ENCODE data around the gene CACNA1G.

The CACNA1G gene

GRCh38 chr17:50533185-50533584 is 27.3 kb upstream of the CACNA1G start:
- in situ Hi-C loops (cut with MboI; ENCODE audit: low sequenced_read_pairs), result no loop called here

- in situ Hi-C loops (cut with MboI; ENCODE audit: low sequenced_read_pairs), result no loop called here
These were observed 26.8 kb upstream of the CACNA1G start for GRCh38 chr17:50533720-50534148.

DNA sequence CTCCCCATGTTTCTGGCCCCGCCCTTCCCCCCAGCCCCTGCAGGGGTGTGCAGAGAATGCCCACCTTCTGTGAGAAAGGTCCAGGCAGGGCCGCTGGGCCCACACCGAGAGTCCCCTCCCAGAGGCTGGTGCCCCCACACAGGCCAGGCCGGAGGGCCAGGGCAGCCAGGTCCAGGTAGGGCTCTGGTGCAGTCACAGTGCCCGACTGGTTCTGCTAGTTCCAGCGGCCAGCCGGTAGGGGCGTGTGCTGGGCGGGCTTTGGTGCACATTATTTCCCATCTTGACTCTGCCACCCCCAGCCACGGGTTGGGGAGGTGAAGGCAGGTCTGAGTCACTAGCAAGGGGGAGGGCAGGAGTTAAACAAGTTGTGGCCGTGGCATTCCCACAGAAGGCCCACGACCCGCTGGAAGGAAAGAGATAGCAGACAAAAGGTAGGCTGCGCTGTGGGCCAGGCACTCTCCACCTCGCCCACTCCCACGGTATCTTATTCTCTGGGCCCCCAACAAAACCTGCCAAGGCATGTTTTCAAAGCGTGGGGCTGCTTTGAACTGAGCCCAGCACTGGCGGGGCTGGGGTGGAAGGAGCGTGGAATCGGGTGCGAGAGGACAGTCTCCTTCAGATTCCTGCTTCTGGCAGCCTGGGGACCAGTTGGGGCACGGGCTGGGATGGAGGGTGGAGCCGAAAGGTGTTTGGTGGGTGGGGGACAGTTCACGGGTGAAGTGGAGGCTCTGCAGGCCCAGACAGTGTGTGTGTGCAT is 26.1 kb upstream of the CACNA1G start:
- in situ Hi-C loops (cut with MboI; ENCODE audit: low sequenced_read_pairs), result no loop called here

DNA sequence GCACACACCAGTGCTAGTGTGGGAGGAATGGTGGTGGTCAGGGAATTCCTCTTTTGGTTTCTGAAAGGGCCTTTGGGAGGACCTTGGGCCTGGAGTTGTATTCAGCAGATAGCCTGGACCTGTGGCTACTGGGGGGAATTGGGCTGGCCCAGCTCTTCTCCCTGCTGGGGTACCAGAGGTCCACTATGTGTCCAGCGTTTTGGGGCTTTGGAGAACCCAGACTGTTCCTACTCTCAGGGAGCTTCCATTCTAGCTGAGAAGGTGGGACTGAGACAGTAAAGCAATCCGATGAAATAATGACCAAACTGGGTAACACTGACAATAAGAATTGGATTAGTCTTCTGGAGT is 25.6 kb upstream of the CACNA1G start:
- in situ Hi-C loops (cut with MboI; ENCODE audit: low sequenced_read_pairs), result no loop called here

DNA sequence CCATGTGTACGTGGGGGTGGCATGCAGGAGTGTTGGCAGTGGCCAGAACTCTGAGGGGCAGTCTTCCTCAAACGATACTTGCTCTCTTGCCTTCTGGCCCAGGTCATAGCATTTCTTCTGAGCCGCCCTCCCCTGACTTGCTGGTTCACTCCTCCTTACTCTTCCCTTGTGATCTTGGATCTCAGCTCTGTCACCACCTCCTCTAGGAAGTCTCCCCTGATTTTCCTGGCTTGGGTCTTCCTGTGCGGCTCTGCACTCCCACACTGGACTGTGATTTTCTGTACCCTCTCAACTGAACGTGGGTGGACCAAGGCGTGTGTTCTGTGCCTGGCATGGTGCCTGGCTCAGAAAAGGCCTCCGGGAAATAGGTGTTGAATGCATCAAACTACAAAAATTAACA is 25.1 kb upstream of the CACNA1G start:
- in situ Hi-C loops (cut with MboI; ENCODE audit: low sequenced_read_pairs), result no loop called here

DNA sequence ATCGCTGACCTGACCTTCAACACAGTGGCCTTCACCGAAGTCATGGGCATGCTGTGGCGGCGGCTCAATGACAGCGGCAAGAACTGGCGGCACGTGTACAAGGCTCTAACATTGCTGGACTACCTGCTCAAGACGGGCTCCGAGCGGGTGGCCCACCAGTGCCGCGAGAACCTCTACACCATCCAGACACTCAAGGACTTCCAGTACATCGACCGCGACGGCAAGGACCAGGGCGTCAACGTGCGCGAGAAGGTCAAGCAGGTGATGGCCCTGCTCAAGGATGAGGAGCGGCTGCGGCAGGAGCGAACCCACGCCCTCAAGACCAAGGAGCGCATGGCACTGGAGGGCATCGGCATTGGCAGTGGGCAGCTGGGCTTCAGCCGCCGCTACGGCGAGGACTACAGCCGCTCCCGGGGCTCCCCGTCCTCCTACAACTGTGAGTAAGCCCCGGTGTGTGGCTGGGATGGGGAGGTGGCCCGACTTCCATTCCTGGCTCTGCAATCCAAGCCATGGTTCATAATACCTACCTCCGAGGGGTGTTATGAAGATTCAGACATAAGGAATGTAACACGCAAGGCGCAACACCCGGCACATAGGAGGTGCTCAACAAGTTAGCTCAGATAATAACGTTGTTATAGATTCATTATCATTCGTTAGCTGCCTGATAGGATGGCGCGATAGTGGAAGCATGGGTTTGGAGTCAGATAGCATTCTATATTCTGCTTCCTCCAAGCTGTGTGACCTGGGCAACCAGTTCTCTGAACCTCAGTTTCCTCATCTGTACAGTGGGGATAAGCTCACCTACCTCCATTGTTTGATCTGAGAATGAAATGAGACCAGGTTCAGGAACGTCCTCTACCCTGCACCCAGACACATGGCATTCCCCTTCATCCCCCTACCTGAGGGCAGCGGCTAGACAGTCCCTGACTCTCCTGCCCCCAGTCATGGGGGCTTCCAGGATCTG is 23.6 kb upstream of the CACNA1G start:
- in situ Hi-C loops (cut with MboI; ENCODE audit: low sequenced_read_pairs), result no loop called here

- in situ Hi-C loops (cut with MboI; ENCODE audit: low sequenced_read_pairs), result no loop called here
These were observed 22.6 kb upstream of the CACNA1G start for GRCh38 chr17:50537721-50538548.

- in situ Hi-C loops (cut with MboI; ENCODE audit: low sequenced_read_pairs), result no loop called here
These were observed 21.7 kb upstream of the CACNA1G start for GRCh38 chr17:50538549-50539410.

GRCh38 chr17:50539762-50540559 is 20.6 kb upstream of the CACNA1G start:
- in situ Hi-C loops (cut with MboI; ENCODE audit: low sequenced_read_pairs), result no loop called here

- in situ Hi-C loops (cut with MboI; ENCODE audit: low sequenced_read_pairs), result no loop called here
These were observed 19.7 kb upstream of the CACNA1G start for GRCh38 chr17:50540560-50541401.

DNA sequence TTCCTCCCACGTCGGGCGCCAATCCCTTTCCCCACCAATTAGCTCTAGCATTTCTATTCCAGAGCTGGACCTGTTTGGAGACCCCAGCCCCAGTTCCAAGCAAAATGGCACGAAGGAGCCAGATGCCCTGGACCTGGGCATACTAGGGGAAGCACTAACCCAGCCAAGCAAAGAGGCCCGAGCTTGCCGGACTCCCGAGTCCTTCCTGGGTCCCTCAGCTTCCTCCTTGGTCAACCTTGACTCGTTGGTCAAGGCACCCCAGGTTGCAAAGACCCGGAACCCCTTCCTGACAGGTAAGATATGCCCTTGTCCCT is 19.2 kb upstream of the CACNA1G start:
- in situ Hi-C loops (cut with MboI; ENCODE audit: low sequenced_read_pairs), result no loop called here

DNA sequence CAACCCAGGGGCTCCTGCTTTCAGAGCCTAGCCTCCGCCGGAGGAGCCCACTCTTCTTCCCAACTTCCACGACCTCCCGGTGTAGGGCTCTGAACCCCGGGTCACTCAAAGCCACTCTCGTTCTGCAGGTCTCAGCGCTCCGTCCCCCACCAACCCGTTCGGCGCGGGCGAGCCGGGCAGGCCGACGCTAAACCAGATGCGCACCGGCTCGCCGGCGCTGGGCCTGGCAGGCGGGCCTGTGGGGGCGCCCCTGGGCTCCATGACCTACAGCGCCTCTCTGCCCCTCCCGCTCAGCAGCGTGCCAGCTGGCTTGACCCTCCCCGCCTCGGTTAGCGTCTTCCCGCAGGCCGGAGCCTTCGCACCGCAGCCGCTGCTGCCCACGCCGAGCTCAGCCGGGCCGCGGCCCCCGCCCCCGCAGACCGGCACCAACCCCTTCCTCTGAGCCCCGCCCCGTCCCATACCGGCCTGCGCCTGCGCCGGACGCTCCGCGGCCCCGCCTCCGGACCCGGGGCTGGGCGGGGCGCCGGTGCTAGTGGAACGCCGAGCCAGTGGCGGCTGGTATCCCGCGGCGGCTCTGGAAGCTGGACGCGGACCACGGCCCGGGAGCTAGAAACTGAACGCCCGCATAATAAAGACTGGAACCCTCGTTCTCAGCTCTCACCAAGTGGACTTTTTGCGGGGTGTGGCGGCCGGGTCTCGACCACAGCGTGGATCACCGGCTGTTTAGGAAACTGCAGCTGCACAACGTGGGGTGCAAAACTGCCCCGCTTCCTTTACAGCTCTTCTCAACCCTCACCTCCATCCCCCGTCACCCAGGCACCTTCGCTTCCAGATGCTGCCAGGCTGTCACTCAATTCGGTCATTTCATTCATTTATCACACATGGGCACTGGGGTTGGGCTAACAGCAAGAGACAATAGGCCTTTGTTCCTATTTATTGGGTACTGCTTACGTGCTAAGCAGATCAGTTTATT is 18.5 kb upstream of the CACNA1G start:
- in situ Hi-C loops (cut with MboI; ENCODE audit: low sequenced_read_pairs), result no loop called here

- in situ Hi-C loops (cut with MboI; ENCODE audit: low sequenced_read_pairs), result no loop called here
These were observed 17.4 kb upstream of the CACNA1G start for GRCh38 chr17:50542795-50543774.

- in situ Hi-C loops (cut with MboI; ENCODE audit: low sequenced_read_pairs), result no loop called here
These were observed 16.0 kb upstream of the CACNA1G start for GRCh38 chr17:50544516-50544915.

- in situ Hi-C loops (cut with MboI; ENCODE audit: low sequenced_read_pairs), result no loop called here
These were observed 15.2 kb upstream of the CACNA1G start for GRCh38 chr17:50545311-50545710.

DNA sequence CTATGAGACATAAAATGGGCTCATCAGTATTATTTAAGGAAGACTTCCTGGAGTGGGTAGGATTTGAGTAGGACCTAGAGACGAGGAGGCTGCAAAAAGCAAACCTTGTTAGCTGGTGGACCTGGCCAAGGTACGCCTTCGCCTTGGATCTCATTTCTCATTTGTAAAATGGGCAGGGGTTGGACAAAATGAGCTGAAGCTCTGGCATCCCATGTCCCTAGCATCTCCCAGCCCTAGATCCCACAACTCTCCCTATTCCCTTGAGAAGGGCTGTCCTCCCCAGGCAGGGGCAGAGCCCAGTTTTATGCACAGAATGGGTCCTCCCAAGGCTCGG is 13.8 kb upstream of the CACNA1G start:
- in situ Hi-C loops (cut with MboI; ENCODE audit: low sequenced_read_pairs), result no loop called here

Data from hTERT RPE-1 (cell line).